Measurements from ENCODE around the gene PDE4C. TPM values are rescaled to one million over a fixed set of nuclear protein-coding genes. Genes with fewer than 3 reads are reported as not detected.

Gene PDE4C
- total RNA-seq, 2 experiments from 2014 or later, result 1.4 TPM; not detected in 1

GRCh38 chr19:18198374-18198773 is 27.9 kb downstream of the PDE4C start:
- H4K20me1 ChIP-seq (ENCODE audit: insufficient read depth, low read length), result peaks cover 12% of the 10 kb centered on the region; the same call in 1 of the 2 replicates
- H3K9me2 ChIP-seq (ENCODE audit: insufficient read depth, low read length), result no peaks in the 10 kb centered on the region
- H3K4me1 ChIP-seq (ENCODE audit: insufficient read depth, low read length, poor library complexity, severe bottlenecking), result peaks cover 28% of the 10 kb centered on the region
- no peak for DNase-seq (ENCODE audit: low spot score)
- intact Hi-C loops (cut with micrococcal nuclease; ENCODE audit: unreplicated experiment), result no loop called here
- TF ChIP-seq EZH2phosphoT487 (IDR thresholded peaks at IDR 0.05; ENCODE audit: borderline replicate concordance, low read depth, low read length) (no peak), CTCF (conservative IDR thresholded peaks at IDR 0.05; ENCODE audit: low read length) (no peak)
- no peak overlapping the region for H3K4me3 ChIP-seq (ENCODE audit: low read depth, low read length, poor library complexity, severe bottlenecking)
- H3K27ac ChIP-seq (ENCODE audit: low read depth, low read length, poor library complexity, severe bottlenecking), result no peak overlapping the region
- peaks cover 67% of the 10 kb centered on the region for H3K36me3 ChIP-seq (ENCODE audit: insufficient read depth, low read length)
- H3K4me2 ChIP-seq (ENCODE audit: low read length), result no peak overlapping the region
- no peak overlapping the region for H2AFZ ChIP-seq (ENCODE audit: low read length)
- peaks cover 29% of the 10 kb centered on the region; the same call in 1 of the 2 replicates for H3K79me2 ChIP-seq (ENCODE audit: insufficient read depth, low read depth, low read length)
- CTCF ChIA-PET (ENCODE audit: unreplicated experiment), result no interaction called here
- no TSS peak for BruUV-seq (replicated peaks)
- H3K9me3 ChIP-seq (ENCODE audit: low read length), result no peaks in the 10 kb centered on the region
- POLR2A ChIA-PET, result interaction anchor here (0.6 kb wide), 1 partner anchor 32 kb away, joined by 3 read pairs; no protein-coding TSS in a partner anchor

GRCh38 chr19:18197941-18198340 is 28.3 kb downstream of the PDE4C start:
- Histone ChIP-seq H3K36me3 (ENCODE audit: insufficient read depth, low read length) (peaks cover 67% of the 10 kb centered on the region), H3K4me3 (ENCODE audit: low read depth, low read length, poor library complexity, severe bottlenecking) (no peak overlapping the region), H3K79me2 (ENCODE audit: insufficient read depth, low read depth, low read length) (peaks cover 24% of the 10 kb centered on the region; the same call in 1 of the 2 replicates), H4K20me1 (ENCODE audit: insufficient read depth, low read length) (peaks cover 12% of the 10 kb centered on the region; the same call in 1 of the 2 replicates), H3K4me1 (ENCODE audit: insufficient read depth, low read length, poor library complexity, severe bottlenecking) (peaks cover 24% of the 10 kb centered on the region), H3K4me2 (ENCODE audit: low read length) (no peak overlapping the region), H3K9me3 (ENCODE audit: low read length) (no peaks in the 10 kb centered on the region), H2AFZ (ENCODE audit: low read length) (no peak overlapping the region), H3K9me2 (ENCODE audit: insufficient read depth, low read length) (no peaks in the 10 kb centered on the region), H3K27ac (ENCODE audit: low read depth, low read length, poor library complexity, severe bottlenecking) (no peak overlapping the region)
- CTCF ChIA-PET (ENCODE audit: unreplicated experiment), result no interaction called here
- no peak for DNase-seq (ENCODE audit: low spot score)
- intact Hi-C loops (cut with micrococcal nuclease; ENCODE audit: unreplicated experiment), result no loop called here
- POLR2A ChIA-PET, result no interaction called here
- no TSS peak for BruUV-seq (replicated peaks)
- TF ChIP-seq EZH2phosphoT487 (IDR thresholded peaks at IDR 0.05; ENCODE audit: borderline replicate concordance, low read depth, low read length), result no peak
- no peak for TF ChIP-seq CTCF (conservative IDR thresholded peaks at IDR 0.05; ENCODE audit: low read length)

- no peak overlapping the region for H3K4me3 ChIP-seq (ENCODE audit: low read depth, low read length, poor library complexity, severe bottlenecking)
- intact Hi-C loops (cut with micrococcal nuclease; ENCODE audit: unreplicated experiment), result no loop called here
- H3K9me3 ChIP-seq (ENCODE audit: low read length), result no peaks in the 10 kb centered on the region
- peaks cover 18% of the 10 kb centered on the region for H3K4me1 ChIP-seq (ENCODE audit: insufficient read depth, low read length, poor library complexity, severe bottlenecking)
- no peak overlapping the region for H3K27ac ChIP-seq (ENCODE audit: low read depth, low read length, poor library complexity, severe bottlenecking)
- POLR2A ChIA-PET, result interaction anchor here (0.6 kb wide), 1 partner anchor 52 kb away, joined by 4 read pairs; no protein-coding TSS in a partner anchor
- DNase-seq (ENCODE audit: low spot score), result no peak
- BruUV-seq (replicated peaks), result no TSS peak
- TF ChIP-seq EZH2phosphoT487 (IDR thresholded peaks at IDR 0.05; ENCODE audit: borderline replicate concordance, low read depth, low read length) (no peak), CTCF (conservative IDR thresholded peaks at IDR 0.05; ENCODE audit: low read length) (no peak)
- no peaks in the 10 kb centered on the region for H3K9me2 ChIP-seq (ENCODE audit: insufficient read depth, low read length)
- H3K79me2 ChIP-seq (ENCODE audit: insufficient read depth, low read depth, low read length), result peaks cover 18% of the 10 kb centered on the region; the same call in 1 of the 2 replicates
- H3K4me2 ChIP-seq (ENCODE audit: low read length), result no peak overlapping the region
- no peak overlapping the region for H2AFZ ChIP-seq (ENCODE audit: low read length)
- H4K20me1 ChIP-seq (ENCODE audit: insufficient read depth, low read length), result peaks cover 12% of the 10 kb centered on the region; the same call in 1 of the 2 replicates
- CTCF ChIA-PET (ENCODE audit: unreplicated experiment), result no interaction called here
- peaks cover 64% of the 10 kb centered on the region for H3K36me3 ChIP-seq (ENCODE audit: insufficient read depth, low read length)
These were observed 28.9 kb downstream of the PDE4C start for GRCh38 chr19:18197306-18197705.
